HG02840 (cell line): Measurements from ENCODE around the gene SLC8B1.

ENCODE experiments used
- ATAC-seq: cut with Tn5 transposase; IDR thresholded peaks from one replicate; pipeline ENCODE4 v1.9.1; 2021; ENCODE audit warnings: mild to moderate bottlenecking, moderate library complexity, moderate number of reproducible peaks; ENCODE audit not compliant: unreplicated experiment, low FRiP score

Gene SLC8B1

GRCh38 chr12:113334786-113335539, at the start of gene SLC8B1:
Gene SLC8B1, minus strand, starts transcription at chr12:113335109. Its CDS starts 2,231 bp downstream, at chr12:113332878.
- peak; percentile 81 for ATAC-seq

GRCh38 chr12:113382206-113382605, 47.3 kb upstream of the SLC8B1 start:
- ATAC-seq = no peak

DNA sequence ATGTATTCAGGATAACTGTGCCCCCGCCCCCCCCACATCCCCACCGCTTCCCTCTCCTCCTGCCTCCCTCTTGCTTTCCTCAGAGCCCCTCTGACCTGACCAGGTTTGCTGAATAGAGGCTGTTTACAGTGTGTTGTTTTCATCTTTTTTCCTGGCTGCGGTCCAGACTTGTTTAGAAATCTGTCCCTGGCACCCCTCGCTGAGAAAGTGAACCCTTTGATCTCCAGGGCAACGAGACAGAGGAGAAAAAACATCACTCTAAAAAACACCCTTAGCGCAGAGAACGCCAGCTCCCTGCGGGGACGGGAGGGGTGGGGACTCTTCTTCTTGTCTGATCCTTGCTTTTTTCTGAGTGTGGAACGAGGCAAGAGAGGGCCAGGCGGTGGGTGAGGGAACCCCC, 46.3 kb upstream of the SLC8B1 start:
- ATAC-seq = no peak

GRCh38 chr12:113378291-113378690, 43.4 kb upstream of the SLC8B1 start:
- no peak for ATAC-seq

DNA sequence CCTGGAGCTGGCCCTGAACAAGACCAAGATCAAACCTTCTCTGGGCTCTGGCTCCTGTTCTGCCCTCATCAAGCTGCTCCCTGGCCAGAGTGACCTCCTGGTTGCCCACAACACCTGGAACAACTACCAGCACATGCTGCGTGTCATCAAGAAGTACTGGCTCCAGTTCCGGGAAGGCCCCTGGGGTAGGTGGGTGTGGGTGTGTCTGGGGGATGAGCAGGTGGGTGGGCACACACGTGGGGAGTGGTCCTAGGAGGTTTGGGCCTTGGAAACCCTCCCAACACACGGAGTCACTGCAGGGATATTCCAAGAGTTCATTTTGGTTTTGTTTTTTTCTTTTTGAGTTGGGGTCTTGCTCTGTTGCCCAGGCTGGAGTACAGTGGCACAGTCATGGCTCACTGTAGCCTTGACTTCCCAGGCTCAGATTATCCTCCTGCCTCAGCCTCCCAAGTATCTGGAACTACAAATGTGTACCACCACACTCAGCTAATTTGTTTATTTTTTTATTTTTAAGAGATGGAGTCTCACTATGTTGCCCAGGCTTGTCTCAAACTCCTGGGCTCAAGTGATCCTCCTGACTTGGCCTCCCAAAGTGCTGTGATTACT, 40.0 kb upstream of the SLC8B1 start:
- ATAC-seq = no peak

DNA sequence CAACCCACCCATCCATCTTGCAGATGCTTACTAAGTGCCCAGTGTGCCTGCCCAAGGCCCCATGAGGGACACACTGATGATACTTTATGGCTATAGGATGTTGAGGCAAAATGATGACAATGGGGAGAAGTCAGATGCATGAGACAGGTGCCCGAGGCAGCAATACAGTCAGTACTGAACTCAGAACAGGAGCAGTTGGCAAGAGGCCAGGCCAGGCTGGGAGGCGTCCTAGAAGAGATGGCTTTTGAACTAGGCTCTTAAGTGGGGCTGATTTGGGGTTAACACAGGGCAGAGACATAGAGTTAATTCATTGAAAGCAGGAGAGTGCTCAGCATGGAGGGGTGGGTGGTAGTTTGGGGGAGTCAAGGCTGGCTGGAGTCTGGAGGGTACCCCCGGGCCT, 39.1 kb upstream of the SLC8B1 start:
- ATAC-seq = no peak

DNA sequence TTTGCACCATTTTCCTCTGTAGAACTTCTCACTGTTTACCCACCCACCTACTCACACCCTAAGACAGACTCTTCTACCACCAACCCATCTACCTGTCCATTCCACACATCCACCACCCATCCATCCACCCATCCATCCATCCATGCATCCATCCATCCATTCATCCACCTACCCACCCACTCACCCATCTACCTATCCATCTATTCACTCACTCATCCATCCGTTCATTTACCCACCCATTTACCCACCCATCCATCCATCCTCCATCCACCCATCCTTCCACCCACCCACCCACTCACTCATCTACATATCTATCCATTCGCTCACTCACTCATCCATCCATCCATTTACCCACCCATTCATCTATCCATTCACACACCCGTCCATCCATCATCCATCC, 38.5 kb upstream of the SLC8B1 start:
- no peak for ATAC-seq

- ATAC-seq = no peak
Observed at GRCh38 chr12:113372371-113372770, 37.5 kb upstream of the SLC8B1 start.

GRCh38 chr12:113371808-113372207, 36.9 kb upstream of the SLC8B1 start:
- ATAC-seq = no peak

- no peak for ATAC-seq
Observed at GRCh38 chr12:113370923-113371682, 36.2 kb upstream of the SLC8B1 start.

GRCh38 chr12:113369391-113369985, 34.6 kb upstream of the SLC8B1 start:
- no peak for ATAC-seq

DNA sequence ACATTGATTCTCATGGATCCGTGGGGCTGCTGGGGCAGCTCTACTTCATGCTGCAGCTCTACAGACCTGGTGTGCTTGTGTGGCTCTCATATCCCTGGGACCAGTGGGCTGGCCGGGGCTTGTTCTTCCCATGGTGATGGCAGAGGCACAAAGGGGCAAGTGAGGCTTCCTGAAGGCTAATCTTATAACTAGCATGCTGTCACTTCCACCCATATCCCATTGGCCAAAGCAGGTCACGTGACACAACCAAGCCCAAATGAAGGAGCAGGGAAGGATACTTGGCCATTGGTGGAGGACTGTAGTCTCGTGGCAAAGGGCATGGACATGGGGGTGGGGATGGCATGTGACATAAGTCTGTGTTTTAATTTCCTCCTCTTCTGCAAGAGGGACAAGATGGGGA, 33.4 kb upstream of the SLC8B1 start:
- no peak for ATAC-seq

DNA sequence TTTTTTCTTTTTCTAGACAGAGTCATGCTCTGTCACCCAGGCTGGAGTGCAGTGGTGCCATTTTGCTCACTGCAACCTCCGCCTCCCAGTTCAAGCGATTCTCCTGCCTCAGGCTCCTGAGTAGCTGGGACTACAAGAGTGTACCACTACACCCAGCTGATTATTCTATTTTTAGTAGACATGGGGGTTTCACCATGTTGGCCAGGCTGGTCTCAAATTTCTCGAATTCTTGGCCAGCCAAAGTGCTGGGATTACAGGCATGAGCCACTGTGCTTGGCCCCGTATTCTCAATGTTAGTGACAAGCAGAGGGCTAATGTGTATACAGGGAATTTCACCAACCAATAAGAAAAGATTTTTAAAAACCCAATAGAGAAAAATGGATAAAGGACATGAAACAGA, 31.9 kb upstream of the SLC8B1 start:
- no peak for ATAC-seq

DNA sequence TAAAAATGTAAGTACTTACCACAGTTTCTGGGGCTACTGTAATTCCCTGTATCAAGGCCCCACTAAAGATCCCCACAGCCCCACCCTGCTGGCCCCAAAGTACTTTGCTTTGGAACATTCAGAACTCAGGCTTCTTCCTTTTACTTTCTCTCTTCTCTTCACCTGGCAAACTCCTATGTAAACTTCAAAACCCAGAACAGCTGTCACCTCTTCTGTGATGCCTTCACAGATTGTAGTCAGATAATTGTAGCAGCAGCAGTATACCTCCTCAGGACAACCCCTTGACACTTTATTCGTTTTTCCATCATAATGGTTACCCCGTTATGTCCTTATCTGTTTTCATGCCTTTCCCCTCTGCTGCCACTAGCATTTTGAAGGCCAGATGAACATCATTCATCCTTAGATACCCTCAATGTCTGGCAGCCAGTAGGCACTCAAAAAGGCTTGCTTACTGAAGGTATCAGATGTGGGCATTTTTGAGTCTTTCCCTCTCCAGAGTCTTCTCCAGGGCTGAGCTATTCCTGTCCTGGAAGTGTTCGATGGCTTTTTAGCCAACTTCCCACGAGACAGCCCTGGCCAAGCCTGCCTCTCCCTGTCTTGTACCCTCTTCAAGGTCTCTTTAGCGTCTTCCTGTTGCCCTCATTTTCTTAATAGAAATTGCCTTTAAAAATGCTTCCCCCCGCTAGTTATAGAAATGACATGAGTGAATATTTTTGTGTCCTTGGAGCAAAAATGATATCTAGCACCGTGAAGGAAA, 30.9 kb upstream of the SLC8B1 start:
- ATAC-seq = no peak

DNA sequence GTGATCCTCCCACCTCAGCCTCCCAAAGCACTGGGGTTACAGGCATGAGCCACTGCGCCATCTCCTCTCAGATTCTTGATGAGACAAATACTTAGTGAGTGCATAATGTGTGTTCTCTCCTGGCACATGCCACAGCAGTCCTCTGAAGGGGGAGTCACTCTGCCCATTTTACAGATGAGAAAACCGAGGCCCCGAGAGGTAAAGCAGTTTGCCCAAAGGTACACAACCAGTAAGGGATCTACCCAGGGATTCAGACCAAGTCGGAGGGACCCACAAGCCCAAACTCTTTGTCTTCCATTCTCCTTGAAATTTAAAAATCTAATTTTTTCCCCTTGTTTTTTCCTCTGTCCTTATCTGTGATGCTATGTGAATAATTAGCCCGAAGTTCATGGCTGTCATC, 29.8 kb upstream of the SLC8B1 start:
- ATAC-seq = no peak

DNA sequence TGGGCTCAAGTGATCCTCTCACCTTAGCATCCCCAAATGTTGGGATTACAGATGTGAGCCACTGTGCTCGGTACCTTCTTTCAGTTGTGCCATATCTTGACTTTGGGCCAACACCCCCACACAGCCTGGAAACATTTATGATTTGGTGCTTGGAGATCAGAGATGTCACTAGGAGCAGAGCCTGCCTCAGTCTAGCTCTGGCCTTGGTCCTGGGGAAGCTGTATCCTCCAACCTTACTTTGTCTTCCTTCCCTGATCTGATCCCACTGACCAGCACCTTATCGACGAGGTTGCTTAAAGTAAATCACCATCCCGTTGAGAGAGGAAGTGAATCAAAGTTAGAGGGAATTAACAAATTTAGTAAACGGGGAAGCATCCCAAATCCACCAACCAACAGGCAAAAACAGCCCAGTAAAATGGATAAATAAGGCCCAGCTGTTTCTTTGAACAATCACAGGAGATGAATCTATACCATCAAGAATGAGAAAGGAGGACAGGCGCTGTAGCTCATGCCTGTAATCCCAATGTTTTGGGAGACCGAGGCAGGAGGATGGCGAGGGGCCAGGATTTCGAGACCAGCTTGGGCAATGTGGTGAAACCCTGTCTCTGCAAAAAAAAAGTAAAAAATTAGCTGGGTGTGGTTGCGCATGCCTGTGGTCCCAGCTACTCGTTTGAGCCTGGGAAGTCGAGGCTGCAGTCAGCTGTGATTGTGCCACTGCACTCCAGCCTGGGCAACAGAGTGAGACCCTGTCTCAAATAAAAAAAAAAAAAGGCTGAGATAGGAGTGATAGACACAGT, 26.9 kb upstream of the SLC8B1 start:
- no peak for ATAC-seq

DNA sequence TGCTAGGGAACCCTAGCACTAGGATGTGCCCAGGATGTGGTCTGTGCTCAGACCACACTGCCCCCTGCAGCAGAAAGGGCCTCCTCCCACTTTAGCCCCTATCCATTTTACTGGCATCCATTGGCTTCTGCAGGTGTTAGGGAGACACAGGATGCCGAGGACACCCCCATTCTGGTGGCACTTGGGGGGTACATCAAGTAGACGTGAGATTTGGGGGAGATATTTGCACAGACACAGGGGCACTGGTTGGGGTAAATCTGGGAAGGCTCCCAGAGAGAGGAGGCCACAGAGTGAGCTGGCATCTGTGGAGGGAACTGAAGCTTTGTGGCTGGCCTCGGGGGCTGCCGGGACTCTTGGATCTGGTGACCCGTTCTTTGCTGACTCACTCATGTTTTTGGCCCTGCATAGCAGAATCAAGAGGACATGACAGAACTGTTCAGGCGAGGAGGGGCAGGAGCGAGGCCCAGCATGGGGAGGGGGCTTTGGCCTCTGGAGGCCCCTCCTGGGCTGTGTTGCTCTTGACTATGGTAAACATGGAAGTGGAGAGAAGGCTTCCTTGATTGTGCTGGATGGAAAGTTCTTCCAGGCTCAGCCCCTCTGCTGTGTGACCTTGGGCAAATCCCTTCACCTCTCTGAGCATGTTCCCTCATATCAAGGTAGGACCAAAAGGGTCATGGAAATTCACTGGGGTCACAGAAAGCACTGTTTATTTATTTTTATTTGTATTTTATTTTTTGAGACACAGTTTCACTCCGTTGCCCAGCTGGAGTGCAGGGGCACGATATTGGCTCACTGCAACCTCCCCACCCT, 25.2 kb upstream of the SLC8B1 start:
- ATAC-seq = no peak

GRCh38 chr12:113359133-113359938, 24.4 kb upstream of the SLC8B1 start:
- peak; percentile 5 for ATAC-seq
